ENCODE measurements around the gene PUDP. TPM values are rescaled to one million over a fixed set of nuclear protein-coding genes. Genes with fewer than 3 reads are reported as not detected.

PUDP gene
- total RNA-seq, 2 donors from 2014 or later: 14.8 to 17.6 TPM

DNA sequence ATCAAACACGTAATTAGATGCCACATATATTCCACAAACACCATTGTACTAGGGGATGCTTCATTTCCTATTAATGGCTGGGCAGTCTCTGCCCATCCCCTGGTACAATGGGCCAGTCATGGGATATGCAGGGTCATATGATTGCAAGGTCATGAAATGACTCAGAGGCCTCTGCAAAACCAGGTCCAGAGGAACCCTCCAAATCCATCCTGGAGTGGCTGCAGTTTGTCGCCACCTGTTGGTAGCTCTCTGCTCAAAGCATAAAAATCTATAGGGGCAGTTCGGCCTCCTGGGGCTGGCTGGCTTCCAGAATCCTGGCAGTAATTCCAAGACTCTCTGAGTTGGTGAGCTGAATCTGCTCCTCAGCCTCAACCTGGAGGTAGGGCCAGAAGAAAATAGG is 22.9 kb upstream of the PUDP start:
- TF ChIP-seq POLR2A (IDR thresholded peaks at IDR 0.05) (no peak), POLR2AphosphoS5 (IDR thresholded peaks at IDR 0.05) (no peak)
- intact Hi-C loops (cut with DNase I): no loop called here
- DNase-seq (ENCODE audit: low spot score): no peak
- Histone ChIP-seq H3K4me3 (no peak overlapping the region), H3K9me3 (no peaks in the 10 kb centered on the region), H3K27ac (no peak overlapping the region), H3K36me3 (no peaks in the 10 kb centered on the region), H3K27me3 (replicated peaks; ENCODE audit: insufficient read depth) (no peaks in the 10 kb centered on the region), H3K4me1 (replicated peaks) (no peaks in the 10 kb centered on the region)
- WGBS: 93% methylated on average over 3 of the region's 3 CpGs

DNA sequence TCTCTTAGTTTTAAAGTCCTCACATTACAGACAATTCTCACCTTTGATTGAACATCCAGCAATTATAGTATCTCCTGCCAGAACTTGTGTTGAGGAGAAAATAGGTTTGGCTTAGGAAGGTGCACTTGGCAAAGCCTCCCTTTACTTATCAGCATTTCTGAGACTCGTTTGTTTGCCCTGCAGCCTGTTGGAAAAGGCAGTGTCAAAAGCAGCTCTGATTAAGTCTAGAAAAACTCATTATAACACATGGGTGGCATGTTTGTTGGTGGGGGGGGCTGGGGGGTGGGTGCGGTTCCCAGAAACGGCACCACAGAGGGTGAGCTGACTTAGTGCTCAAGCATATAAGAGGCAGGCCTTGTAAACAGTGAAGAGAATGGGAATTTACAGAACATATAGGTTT is 21.7 kb upstream of the PUDP start:
- Histone ChIP-seq H3K27me3 (replicated peaks; ENCODE audit: insufficient read depth) (no peaks in the 10 kb centered on the region), H3K36me3 (no peaks in the 10 kb centered on the region), H3K4me3 (no peak overlapping the region), H3K27ac (no peak overlapping the region), H3K9me3 (no peaks in the 10 kb centered on the region), H3K4me1 (replicated peaks) (no peaks in the 10 kb centered on the region)
- no peak for DNase-seq (ENCODE audit: low spot score)
- intact Hi-C loops (cut with DNase I): no loop called here
- TF ChIP-seq, protein P1, sequence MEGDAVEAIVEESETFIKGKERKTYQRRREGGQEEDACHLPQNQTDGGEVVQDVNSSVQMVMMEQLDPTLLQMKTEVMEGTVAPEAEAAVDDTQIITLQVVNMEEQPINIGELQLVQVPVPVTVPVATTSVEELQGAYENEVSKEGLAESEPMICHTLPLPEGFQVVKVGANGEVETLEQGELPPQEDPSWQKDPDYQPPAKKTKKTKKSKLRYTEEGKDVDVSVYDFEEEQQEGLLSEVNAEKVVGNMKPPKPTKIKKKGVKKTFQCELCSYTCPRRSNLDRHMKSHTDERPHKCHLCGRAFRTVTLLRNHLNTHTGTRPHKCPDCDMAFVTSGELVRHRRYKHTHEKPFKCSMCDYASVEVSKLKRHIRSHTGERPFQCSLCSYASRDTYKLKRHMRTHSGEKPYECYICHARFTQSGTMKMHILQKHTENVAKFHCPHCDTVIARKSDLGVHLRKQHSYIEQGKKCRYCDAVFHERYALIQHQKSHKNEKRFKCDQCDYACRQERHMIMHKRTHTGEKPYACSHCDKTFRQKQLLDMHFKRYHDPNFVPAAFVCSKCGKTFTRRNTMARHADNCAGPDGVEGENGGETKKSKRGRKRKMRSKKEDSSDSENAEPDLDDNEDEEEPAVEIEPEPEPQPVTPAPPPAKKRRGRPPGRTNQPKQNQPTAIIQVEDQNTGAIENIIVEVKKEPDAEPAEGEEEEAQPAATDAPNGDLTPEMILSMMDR (IDR thresholded peaks at IDR 0.05): no peak
- TF ChIP-seq POLR2A (IDR thresholded peaks at IDR 0.05) (no peak), POLR2AphosphoS5 (IDR thresholded peaks at IDR 0.05) (no peak)
- WGBS: 27% methylated on average over 3 of the region's 3 CpGs

DNA sequence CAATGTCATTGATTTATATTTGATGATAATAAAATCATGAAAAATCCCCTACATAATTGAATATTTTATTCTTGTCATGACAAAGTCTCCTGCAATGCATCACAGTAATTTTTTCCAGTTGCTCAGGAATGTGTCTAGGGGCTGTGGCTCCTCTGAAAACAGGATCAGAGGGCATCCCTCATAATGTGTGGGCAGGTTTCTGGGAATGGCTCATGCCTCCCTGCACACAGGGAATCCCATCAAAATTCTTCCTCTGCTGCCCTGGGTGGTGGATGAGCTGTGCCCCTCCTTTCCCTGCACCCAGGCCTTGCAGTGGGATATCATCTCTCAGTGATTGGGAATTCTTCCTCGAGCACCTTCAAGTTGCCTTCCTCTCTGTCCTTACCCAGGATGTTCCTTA is 20.4 kb upstream of the PUDP start:
- no peak for DNase-seq (ENCODE audit: low spot score)
- Histone ChIP-seq H3K27ac (no peak overlapping the region), H3K27me3 (replicated peaks; ENCODE audit: insufficient read depth) (no peaks in the 10 kb centered on the region), H3K4me1 (replicated peaks) (no peaks in the 10 kb centered on the region), H3K4me3 (no peak overlapping the region), H3K9me3 (no peaks in the 10 kb centered on the region), H3K36me3 (no peaks in the 10 kb centered on the region)
- intact Hi-C loops (cut with DNase I): no loop called here
- TF ChIP-seq POLR2A (IDR thresholded peaks at IDR 0.05) (no peak), POLR2AphosphoS5 (IDR thresholded peaks at IDR 0.05) (no peak)
- TF ChIP-seq, protein P1 (IDR thresholded peaks at IDR 0.05): no peak
- WGBS: 100% methylated on average over 1 of the region's 1 CpG

DNA sequence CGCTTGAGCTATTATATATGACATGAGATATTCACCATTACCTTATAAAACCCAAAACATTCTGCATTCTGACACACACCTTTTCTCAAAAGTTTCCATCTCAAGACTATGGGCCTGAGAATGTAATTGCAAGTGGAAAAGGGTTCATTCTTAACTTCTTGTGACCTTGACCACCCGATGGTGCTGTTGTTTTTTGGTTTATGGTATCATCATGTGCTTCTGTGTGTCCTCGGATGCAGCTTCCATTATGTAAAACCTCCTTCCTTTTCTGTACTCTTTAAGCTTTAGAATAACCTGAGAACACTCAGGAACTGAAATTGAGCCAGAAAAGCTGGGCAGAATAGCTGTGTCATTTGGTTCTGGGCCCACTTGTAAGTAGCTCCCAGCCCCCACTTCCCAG is 16.2 kb upstream of the PUDP start:
- no peak overlapping the region for H3K27ac ChIP-seq
- no peak overlapping the region for H3K4me3 ChIP-seq
- H3K36me3 ChIP-seq: no peaks in the 10 kb centered on the region
- H3K27me3 ChIP-seq (replicated peaks; ENCODE audit: insufficient read depth): no peaks in the 10 kb centered on the region
- WGBS: 57% methylated on average over 3 of the region's 3 CpGs
- DNase-seq (ENCODE audit: low spot score): no peak
- TF ChIP-seq, protein P1 (IDR thresholded peaks at IDR 0.05): no peak
- TF ChIP-seq POLR2AphosphoS5 (IDR thresholded peaks at IDR 0.05): no peak
- TF ChIP-seq POLR2A (IDR thresholded peaks at IDR 0.05): no peak
- no peaks in the 10 kb centered on the region for H3K4me1 ChIP-seq (replicated peaks)
- H3K9me3 ChIP-seq: no peaks in the 10 kb centered on the region
- intact Hi-C loops (cut with DNase I): no loop called here

DNA sequence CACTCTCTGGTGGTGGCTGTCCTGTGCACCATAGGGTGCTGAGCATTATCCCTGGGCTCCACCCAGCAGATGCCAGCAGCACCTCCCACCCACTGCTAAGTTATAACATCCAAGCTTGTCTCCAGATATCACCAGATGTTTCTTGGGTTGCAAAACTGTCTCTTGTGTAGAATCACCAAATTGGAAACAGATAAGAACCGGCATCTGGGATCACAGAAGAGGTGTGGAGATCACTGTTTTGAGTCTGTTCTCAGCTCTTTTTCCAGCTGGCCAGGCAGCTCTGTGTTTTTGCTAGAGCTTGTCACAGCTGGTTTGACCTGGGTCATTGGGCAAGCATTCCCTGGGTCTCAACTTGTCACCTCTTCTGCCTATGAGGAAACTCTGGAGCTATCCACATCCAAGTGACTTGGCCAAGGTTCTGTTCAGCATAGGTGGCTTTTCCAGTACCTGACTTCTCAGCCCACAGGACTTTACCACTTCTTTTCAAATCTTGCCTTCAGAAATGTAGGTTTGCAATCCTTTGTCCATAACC is 15.3 kb upstream of the PUDP start:
- Histone ChIP-seq H3K27ac (no peak overlapping the region), H3K4me3 (no peak overlapping the region), H3K27me3 (replicated peaks; ENCODE audit: insufficient read depth) (no peaks in the 10 kb centered on the region), H3K4me1 (replicated peaks) (no peaks in the 10 kb centered on the region), H3K36me3 (no peaks in the 10 kb centered on the region), H3K9me3 (no peaks in the 10 kb centered on the region)
- intact Hi-C loops (cut with DNase I): no loop called here
- TF ChIP-seq POLR2AphosphoS5 (IDR thresholded peaks at IDR 0.05) (no peak), POLR2A (IDR thresholded peaks at IDR 0.05) (no peak)
- DNase-seq (ENCODE audit: low spot score): no peak
- WGBS: 40% methylated on average over 1 of the region's 1 CpG

DNA sequence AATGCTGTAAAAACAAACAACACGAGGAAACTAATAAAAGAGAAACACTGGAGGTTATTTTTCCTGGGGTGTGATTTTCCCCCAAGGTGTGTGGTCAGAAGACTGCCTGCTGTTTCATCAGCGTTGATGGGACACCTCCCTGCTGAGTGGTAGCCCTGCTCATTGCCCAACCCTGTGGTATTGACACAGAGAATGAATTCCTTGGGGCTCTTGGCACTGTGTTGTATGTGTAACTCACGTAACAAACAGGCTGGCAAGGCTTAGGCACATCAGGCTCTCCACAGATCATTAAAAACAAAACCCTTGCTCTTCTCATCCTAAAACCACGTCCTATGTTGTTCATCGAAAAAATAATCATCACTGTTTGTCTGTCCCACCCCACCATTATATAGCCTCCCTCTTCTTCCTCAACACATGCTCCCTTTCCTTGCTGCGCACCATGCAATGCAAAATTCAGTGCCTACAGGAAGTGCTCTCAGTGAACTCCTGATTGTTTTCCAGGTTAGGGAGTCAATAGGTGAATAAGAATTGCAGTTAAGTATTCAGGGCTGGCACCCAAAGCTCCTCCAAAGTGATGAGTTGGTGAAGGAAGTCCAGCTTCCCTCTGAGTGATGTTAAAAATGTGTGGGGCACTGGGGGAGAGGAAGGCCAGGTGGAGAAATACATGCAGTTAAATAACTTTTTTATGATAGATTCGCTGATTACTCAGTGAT is 11.4 kb upstream of the PUDP start:
- intact Hi-C loops (cut with DNase I): no loop called here
- no peaks in the 10 kb centered on the region for H3K4me1 ChIP-seq (replicated peaks)
- WGBS: 55% methylated on average over 7 of the region's 7 CpGs
- peak; percentile 34 for DNase-seq (ENCODE audit: low spot score)
- no peaks in the 10 kb centered on the region for H3K9me3 ChIP-seq
- no peak overlapping the region for H3K27ac ChIP-seq
- TF ChIP-seq POLR2A (IDR thresholded peaks at IDR 0.05) (no peak), POLR2AphosphoS5 (IDR thresholded peaks at IDR 0.05) (peak; percentile 30)
- no peaks in the 10 kb centered on the region for H3K36me3 ChIP-seq
- no peak overlapping the region for H3K4me3 ChIP-seq
- H3K27me3 ChIP-seq (replicated peaks; ENCODE audit: insufficient read depth): no peaks in the 10 kb centered on the region
